ENCODE measurements around the gene XRCC5. TPM values are rescaled to one million over a fixed set of nuclear protein-coding genes. Genes with fewer than 3 reads are reported as not detected.

The XRCC5 gene
- total RNA-seq, result 143 and 183 TPM in 2 replicates

DNA sequence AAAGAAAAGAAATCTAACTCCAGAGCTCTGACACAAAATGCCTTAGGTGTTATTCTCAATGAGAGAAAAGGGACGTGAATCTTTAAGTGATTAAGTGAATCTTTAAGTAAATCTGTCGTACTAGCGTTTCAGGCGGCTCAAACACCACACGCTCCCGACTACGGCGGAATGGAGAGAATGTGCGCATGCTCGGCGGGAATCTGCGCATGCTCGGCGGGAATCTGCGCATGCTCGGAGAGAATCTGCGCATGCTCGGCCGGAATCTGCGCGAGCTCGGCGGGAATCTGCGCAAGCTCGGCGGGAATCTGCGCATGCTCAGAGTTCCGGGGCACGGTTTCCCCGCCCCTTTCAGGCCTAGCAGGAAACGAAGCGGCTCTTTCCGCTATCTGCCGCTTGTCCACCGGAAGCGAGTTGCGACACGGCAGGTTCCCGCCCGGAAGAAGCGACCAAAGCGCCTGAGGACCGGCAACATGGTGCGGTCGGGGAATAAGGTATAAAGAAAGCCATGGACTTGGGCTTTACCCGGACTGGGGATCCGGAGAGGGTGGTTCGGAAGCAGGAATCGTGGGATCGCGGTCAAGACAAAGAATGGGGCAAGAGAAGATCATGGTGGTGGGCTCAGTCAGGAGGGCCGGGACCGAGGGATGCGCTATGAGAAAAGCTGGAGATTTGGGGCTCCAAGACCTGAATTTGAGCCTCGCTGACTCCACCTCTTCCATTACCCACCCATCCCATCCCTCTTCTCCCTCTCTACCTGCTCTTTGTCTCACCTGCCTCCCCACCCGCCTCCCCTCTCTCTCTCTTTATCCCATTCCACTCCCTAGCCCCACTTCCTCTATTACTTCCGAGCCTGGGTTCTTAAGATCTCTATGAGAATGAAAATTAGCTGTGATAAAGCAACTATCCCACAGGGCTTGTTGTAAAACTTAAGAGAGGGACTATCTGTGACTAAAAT lies at the start of gene XRCC5:
XRCC5 (plus strand) TSS at position 382 of the 955 bp plus-strand sequence; CDS start at position 471, 89 bp downstream.

DNA sequence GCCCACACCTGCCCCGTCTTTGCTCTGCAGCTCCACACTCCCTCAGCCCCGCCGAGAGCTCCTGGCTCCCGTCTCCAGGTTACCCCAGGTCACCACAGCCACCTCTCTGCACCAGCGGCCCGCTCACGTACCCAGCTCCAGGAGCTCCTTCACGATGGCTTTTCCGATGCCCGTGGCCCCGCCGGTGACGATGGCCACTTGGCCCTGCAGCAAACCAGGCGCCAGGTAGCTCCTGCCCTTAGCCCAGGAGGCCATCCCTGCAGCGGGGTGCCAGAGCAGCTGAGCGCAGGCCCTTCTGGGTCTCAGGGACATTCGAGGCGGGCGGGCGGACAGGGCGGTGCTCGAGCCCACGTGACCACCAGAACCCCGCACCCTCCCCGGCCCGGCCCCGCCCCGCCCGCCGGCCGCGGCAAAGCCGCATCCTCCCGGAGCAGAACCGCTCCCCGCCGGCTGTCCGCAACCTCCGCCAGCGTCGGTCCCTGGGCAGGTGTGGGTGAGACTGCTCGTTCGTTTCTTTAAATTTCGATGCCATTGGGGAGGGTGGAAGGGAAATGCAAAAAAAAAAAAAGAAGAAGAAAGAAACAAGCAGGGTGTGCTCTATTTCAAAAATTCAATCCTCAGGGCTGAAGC lies 27.5 kb upstream of the XRCC5 start, which contains the start of the genes PECR and TMEM169:
PECR (minus strand) TSS at position 323 of the 630 bp plus-strand sequence; CDS start at position 255, 68 bp downstream.
TMEM169 (plus strand) TSS at position 433 of the 630 bp plus-strand sequence. CDS start 14,045 bp downstream, outside the sequence.

Other genes with a start within 250 kb of the XRCC5 start
- 1.5 and 1.6 TPM in 2 replicates for gene MREG, start 95.8 kb upstream of the XRCC5 start, total RNA-seq
- gene PECR, start 27.5 kb upstream of the XRCC5 start, total RNA-seq, result 15.4 and 15.8 TPM in 2 replicates
- 0.16 and 0.26 TPM in 2 replicates for gene TMEM169, start 27.4 kb upstream of the XRCC5 start, total RNA-seq

Measured in bronchial smooth muscle cell (primary cell).